Astrocyte (in vitro differentiated cells and primary cell): ENCODE data around the gene BEST4.

Source experiments
- EZH2 ChIP-seq: IDR thresholded peaks from 2 replicates; pipeline ENCODE4 v1.6.1; 2012; ENCODE audit warnings: mild to moderate bottlenecking, low read length, inconsistent platforms; ENCODE audit not compliant: insufficient read depth
- TF ChIP-seq, protein P1 (sequence below): IDR thresholded peaks from 2 replicates; pipeline ENCODE4 v1.5.1; 2011; ENCODE audit warnings: low read depth, mild to moderate bottlenecking, inconsistent platforms, low read length, moderate library complexity; ENCODE audit not compliant: insufficient read depth

DNA sequence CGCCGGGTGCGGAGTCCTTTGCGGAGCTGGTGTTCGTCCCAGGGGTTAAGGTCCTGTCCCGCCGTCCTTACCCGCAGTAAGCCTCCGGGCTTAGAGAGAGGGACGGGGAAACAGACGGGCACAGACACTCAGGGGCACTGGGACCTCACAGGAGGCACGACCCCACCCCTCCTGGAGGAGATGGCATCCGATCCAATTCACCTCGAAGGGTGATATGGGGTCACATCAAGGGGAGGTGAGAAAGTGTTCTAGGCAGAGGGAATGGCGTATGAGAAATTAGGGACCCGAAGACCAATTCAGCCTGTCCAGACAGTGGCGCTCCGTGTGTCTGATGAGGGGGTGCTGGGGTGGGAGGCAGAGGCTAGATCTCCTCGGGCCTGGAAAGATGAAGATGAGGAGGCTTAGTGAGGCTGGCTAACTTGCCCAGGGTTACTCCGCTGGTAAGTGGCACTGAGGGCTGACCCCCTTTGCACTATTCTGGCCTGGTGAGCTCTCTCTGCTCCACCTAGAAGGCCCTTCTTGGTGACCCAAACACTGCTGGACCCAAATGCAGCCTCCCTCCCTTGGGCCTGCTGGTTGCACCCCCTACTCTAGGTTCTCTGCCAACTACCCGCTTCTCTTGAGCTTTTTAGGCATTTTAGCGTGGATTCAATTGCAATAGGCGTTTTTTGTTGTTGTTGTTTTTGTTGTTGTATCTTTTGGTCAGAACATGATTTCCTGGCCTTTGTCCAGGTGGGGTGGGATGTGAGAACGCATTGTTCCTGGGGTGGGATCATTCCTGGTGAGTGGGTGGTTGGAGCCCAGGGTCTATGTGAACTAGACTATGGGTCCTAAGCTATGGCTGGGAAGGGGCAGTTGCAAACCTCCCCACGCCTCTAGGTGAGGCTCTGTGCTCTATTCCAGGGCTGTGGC, 32.6 kb upstream of the BEST4 start:
- TF ChIP-seq, protein P1, sequence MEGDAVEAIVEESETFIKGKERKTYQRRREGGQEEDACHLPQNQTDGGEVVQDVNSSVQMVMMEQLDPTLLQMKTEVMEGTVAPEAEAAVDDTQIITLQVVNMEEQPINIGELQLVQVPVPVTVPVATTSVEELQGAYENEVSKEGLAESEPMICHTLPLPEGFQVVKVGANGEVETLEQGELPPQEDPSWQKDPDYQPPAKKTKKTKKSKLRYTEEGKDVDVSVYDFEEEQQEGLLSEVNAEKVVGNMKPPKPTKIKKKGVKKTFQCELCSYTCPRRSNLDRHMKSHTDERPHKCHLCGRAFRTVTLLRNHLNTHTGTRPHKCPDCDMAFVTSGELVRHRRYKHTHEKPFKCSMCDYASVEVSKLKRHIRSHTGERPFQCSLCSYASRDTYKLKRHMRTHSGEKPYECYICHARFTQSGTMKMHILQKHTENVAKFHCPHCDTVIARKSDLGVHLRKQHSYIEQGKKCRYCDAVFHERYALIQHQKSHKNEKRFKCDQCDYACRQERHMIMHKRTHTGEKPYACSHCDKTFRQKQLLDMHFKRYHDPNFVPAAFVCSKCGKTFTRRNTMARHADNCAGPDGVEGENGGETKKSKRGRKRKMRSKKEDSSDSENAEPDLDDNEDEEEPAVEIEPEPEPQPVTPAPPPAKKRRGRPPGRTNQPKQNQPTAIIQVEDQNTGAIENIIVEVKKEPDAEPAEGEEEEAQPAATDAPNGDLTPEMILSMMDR, result no peak
- TF ChIP-seq EZH2, result no peak
